NT2/D1 (cell line): ENCODE measurements around the gene B9D2.

ENCODE experiments used
- DNase-seq: peaks from one replicate; pipeline ENCODE4 v3.0.0-alpha.2; 2011; ENCODE audit warnings: low read depth, low spot score
- H3K27me3 ChIP-seq: 2 replicates; pipeline ENCODE4 v1.6.0; 2011; ENCODE audit warnings: mild to moderate bottlenecking; ENCODE audit not compliant: insufficient read length, insufficient read depth
- H3K36me3 ChIP-seq: 2 replicates; pipeline ENCODE4 v1.6.1; 2011; ENCODE audit warnings: mild to moderate bottlenecking, low read length, mixed read lengths; ENCODE audit not compliant: insufficient read depth, insufficient read length
- H3K4me1 ChIP-seq: 2 replicates; pipeline ENCODE4 v1.5.1; 2011; ENCODE audit not compliant: insufficient read depth, insufficient read length
- H3K4me3 ChIP-seq: 2 replicates; pipeline ENCODE4 v1.5.1; 2011; ENCODE audit warnings: low read depth; ENCODE audit not compliant: insufficient read length
- H3K9ac ChIP-seq: 2 replicates; pipeline ENCODE4 v1.6.0; 2011; ENCODE audit warnings: low read depth; ENCODE audit not compliant: insufficient read length
- H3K9me3 ChIP-seq: 2 replicates; pipeline ENCODE4 v1.5.1; 2011; ENCODE audit warnings: mild to moderate bottlenecking, low read length; ENCODE audit not compliant: insufficient read depth
- SUZ12 ChIP-seq: IDR thresholded peaks from 2 replicates; pipeline ENCODE4 v1.6.1; 2011; ENCODE audit not compliant: insufficient read length, insufficient read depth; ENCODE audit errors: extremely low read depth
- YY1 ChIP-seq: IDR thresholded peaks from 2 replicates; pipeline ENCODE4 v1.6.1; 2011; ENCODE audit not compliant: insufficient read length, insufficient read depth
- ZNF274 ChIP-seq: IDR thresholded peaks from 2 replicates; pipeline ENCODE4 v1.6.1; 2011; ENCODE audit warnings: mild to moderate bottlenecking, low read depth, low read length

The B9D2 gene

GRCh38 chr19:41311072-41311471 is 52.9 kb downstream of the B9D2 start:
- TF ChIP-seq ZNF274 (no peak), SUZ12 (no peak), YY1 (no peak)
- Histone ChIP-seq H3K36me3 (peaks cover 53% of the 10 kb centered on the region), H3K9ac (peak overlapping the region; percentile 93), H3K27me3 (no peaks in the 10 kb centered on the region), H3K4me3 (peak overlapping the region; percentile 79), H3K9me3 (peaks cover under 1% of the 10 kb centered on the region; the same call in 1 of the 2 replicates), H3K4me1 (peaks cover 5% of the 10 kb centered on the region)
- DNase-seq = no peak

GRCh38 chr19:41310033-41310831 is 53.7 kb downstream of the B9D2 start, which contains the start of gene CCDC97:
TSS of gene CCDC97 (plus strand) at chr19:41310172. CDS start at chr19:41310311, 139 bp downstream.
- Histone ChIP-seq H3K27me3 (no peaks in the 10 kb centered on the region), H3K9me3 (no peaks in the 10 kb centered on the region), H3K9ac (peak within 1 kb of the TSS; percentile 93), H3K36me3 (peaks cover 54% of the 10 kb centered on the region), H3K4me3 (peak within 1 kb of the TSS; percentile 79), H3K4me1 (peaks cover 5% of the 10 kb centered on the region)
- peak; percentile 66 for DNase-seq
- TF ChIP-seq ZNF274 = no peak
- TF ChIP-seq YY1 = peak; percentile 11
- no peak for TF ChIP-seq SUZ12

- TF ChIP-seq SUZ12 (no peak), ZNF274 (no peak), YY1 (no peak)
- H3K9me3 ChIP-seq = no peaks in the 10 kb centered on the region
- H3K27me3 ChIP-seq = no peaks in the 10 kb centered on the region
- peak overlapping the region; percentile 79 for H3K4me3 ChIP-seq
- H3K36me3 ChIP-seq = peaks cover 56% of the 10 kb centered on the region
- DNase-seq = no peak
- peaks cover 5% of the 10 kb centered on the region for H3K4me1 ChIP-seq
- peak overlapping the region; percentile 93 for H3K9ac ChIP-seq
These were observed 54.5 kb downstream of the B9D2 start for GRCh38 chr19:41309180-41310032.

GRCh38 chr19:41308450-41309179 is 55.3 kb downstream of the B9D2 start:
- H3K36me3 ChIP-seq = peaks cover 58% of the 10 kb centered on the region
- peak overlapping the region; percentile 32 for H3K9ac ChIP-seq
- DNase-seq = peak; percentile 73
- no peaks in the 10 kb centered on the region for H3K27me3 ChIP-seq
- H3K4me3 ChIP-seq = no peak overlapping the region
- TF ChIP-seq ZNF274 = no peak
- TF ChIP-seq YY1 = no peak
- no peak for TF ChIP-seq SUZ12
- H3K4me1 ChIP-seq = peaks cover 5% of the 10 kb centered on the region
- H3K9me3 ChIP-seq = no peaks in the 10 kb centered on the region

GRCh38 chr19:41307954-41308449 is 55.9 kb downstream of the B9D2 start:
- H3K9ac ChIP-seq = no peak overlapping the region

GRCh38 chr19:41307090-41307875 is 56.7 kb downstream of the B9D2 start:
- Histone ChIP-seq H3K9ac (no peak overlapping the region), H3K9me3 (no peaks in the 10 kb centered on the region), H3K4me3 (no peak overlapping the region), H3K4me1 (peaks cover 5% of the 10 kb centered on the region), H3K27me3 (no peaks in the 10 kb centered on the region), H3K36me3 (peaks cover 57% of the 10 kb centered on the region)
- TF ChIP-seq YY1 = no peak
- no peak for TF ChIP-seq ZNF274
- TF ChIP-seq SUZ12 = no peak
- no peak for DNase-seq

More at GRCh38 chr19:41307954-41308449, 55.9 kb downstream of the B9D2 start:
- Histone ChIP-seq H3K27me3 (no peaks in the 10 kb centered on the region), H3K4me3 (no peak overlapping the region), H3K9me3 (no peaks in the 10 kb centered on the region), H3K36me3 (peaks cover 57% of the 10 kb centered on the region), H3K4me1 (peaks cover 5% of the 10 kb centered on the region)
- DNase-seq = no peak
- TF ChIP-seq ZNF274 (no peak), YY1 (no peak), SUZ12 (no peak)
